SK-N-SH (cell line): ENCODE results near the gene RNU5D-1.

Experiments
- JUND ChIP-seq: IDR thresholded peaks from 2 replicates; pipeline ENCODE4 v1.4.0; 2012
- MAX ChIP-seq: IDR thresholded peaks from 2 replicates; pipeline ENCODE4 v1.4.0; 2012; ENCODE audit warnings: low read depth
- MXI1 ChIP-seq: IDR thresholded peaks from 2 replicates; pipeline ENCODE4 v1.6.1; 2012; ENCODE audit warnings: mild to moderate bottlenecking, low read depth, low read length, improper control_type of control experiment
- NRF1 ChIP-seq: IDR thresholded peaks from 2 replicates; pipeline ENCODE4 v1.6.1; 2012; ENCODE audit warnings: low read depth, mild to moderate bottlenecking, low read length
- RAD21 ChIP-seq: IDR thresholded peaks from 2 replicates; pipeline ENCODE4 v1.6.1; 2012; ENCODE audit warnings: mild to moderate bottlenecking, low read length
- TF ChIP-seq, protein P1 (sequence below): IDR thresholded peaks from 2 replicates; pipeline ENCODE4 v1.6.1; 2012; ENCODE audit warnings: mild to moderate bottlenecking, low read depth, low read length, moderate library complexity
- TF ChIP-seq, protein P2 (sequence below): fragments of 200-600 bp; sonication (generic); IDR thresholded peaks from 2 replicates; pipeline ENCODE4 v1.6.1; 2017; ENCODE audit warnings: antibody characterized with exemption, mild to moderate bottlenecking, moderate library complexity

DNA sequence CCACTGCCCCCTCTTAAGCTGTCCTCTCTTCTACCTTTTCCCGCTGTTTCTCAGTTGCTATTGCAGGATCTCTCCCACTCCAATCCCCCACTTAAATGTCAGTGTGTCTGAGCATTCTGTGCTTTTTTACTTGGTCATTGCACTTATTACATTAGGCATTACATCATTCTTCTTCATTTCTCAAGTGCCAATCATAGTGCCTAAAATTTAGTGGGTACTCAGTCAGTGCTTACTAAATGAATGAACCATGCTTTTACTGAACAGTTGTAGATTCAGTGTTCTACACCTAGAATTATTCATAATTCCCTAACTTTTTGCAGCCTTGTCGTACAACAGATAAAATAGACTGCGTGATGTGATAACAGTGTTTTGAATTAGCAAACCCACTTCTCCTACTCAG, 37.1 kb downstream of the RNU5D-1 start:
- TF ChIP-seq RAD21 (no peak), NRF1 (no peak), MXI1 (no peak), MAX (no peak), JUND (no peak)
- TF ChIP-seq, protein P1, sequence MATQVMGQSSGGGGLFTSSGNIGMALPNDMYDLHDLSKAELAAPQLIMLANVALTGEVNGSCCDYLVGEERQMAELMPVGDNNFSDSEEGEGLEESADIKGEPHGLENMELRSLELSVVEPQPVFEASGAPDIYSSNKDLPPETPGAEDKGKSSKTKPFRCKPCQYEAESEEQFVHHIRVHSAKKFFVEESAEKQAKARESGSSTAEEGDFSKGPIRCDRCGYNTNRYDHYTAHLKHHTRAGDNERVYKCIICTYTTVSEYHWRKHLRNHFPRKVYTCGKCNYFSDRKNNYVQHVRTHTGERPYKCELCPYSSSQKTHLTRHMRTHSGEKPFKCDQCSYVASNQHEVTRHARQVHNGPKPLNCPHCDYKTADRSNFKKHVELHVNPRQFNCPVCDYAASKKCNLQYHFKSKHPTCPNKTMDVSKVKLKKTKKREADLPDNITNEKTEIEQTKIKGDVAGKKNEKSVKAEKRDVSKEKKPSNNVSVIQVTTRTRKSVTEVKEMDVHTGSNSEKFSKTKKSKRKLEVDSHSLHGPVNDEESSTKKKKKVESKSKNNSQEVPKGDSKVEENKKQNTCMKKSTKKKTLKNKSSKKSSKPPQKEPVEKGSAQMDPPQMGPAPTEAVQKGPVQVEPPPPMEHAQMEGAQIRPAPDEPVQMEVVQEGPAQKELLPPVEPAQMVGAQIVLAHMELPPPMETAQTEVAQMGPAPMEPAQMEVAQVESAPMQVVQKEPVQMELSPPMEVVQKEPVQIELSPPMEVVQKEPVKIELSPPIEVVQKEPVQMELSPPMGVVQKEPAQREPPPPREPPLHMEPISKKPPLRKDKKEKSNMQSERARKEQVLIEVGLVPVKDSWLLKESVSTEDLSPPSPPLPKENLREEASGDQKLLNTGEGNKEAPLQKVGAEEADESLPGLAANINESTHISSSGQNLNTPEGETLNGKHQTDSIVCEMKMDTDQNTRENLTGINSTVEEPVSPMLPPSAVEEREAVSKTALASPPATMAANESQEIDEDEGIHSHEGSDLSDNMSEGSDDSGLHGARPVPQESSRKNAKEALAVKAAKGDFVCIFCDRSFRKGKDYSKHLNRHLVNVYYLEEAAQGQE, result no peak
- TF ChIP-seq, protein P2, sequence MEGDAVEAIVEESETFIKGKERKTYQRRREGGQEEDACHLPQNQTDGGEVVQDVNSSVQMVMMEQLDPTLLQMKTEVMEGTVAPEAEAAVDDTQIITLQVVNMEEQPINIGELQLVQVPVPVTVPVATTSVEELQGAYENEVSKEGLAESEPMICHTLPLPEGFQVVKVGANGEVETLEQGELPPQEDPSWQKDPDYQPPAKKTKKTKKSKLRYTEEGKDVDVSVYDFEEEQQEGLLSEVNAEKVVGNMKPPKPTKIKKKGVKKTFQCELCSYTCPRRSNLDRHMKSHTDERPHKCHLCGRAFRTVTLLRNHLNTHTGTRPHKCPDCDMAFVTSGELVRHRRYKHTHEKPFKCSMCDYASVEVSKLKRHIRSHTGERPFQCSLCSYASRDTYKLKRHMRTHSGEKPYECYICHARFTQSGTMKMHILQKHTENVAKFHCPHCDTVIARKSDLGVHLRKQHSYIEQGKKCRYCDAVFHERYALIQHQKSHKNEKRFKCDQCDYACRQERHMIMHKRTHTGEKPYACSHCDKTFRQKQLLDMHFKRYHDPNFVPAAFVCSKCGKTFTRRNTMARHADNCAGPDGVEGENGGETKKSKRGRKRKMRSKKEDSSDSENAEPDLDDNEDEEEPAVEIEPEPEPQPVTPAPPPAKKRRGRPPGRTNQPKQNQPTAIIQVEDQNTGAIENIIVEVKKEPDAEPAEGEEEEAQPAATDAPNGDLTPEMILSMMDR, result no peak
